HG02588 (cell line): ENCODE measurements around the gene ATRNL1.
"Not testable (repeated sequence)": the region's sequence is repeated elsewhere in the genome, so short reads cannot be mapped to it uniquely, and the experiment has no call there.

ENCODE experiments used
- ATAC-seq: cut with Tn5 transposase; IDR thresholded peaks from one replicate; pipeline ENCODE4 v1.9.1; 2021; ENCODE audit warnings: mild to moderate bottlenecking, moderate library complexity; ENCODE audit not compliant: unreplicated experiment

The ATRNL1 gene

GRCh38 chr10:115084277-115084850 is 8.8 kb upstream of the ATRNL1 start:
- no peak for ATAC-seq

- no peak for ATAC-seq
Observed at GRCh38 chr10:115091161-115091560, 2.0 kb upstream of the ATRNL1 start.

- no peak for ATAC-seq
Observed at GRCh38 chr10:115092258-115092554, 959 bp upstream of the ATRNL1 start.

DNA sequence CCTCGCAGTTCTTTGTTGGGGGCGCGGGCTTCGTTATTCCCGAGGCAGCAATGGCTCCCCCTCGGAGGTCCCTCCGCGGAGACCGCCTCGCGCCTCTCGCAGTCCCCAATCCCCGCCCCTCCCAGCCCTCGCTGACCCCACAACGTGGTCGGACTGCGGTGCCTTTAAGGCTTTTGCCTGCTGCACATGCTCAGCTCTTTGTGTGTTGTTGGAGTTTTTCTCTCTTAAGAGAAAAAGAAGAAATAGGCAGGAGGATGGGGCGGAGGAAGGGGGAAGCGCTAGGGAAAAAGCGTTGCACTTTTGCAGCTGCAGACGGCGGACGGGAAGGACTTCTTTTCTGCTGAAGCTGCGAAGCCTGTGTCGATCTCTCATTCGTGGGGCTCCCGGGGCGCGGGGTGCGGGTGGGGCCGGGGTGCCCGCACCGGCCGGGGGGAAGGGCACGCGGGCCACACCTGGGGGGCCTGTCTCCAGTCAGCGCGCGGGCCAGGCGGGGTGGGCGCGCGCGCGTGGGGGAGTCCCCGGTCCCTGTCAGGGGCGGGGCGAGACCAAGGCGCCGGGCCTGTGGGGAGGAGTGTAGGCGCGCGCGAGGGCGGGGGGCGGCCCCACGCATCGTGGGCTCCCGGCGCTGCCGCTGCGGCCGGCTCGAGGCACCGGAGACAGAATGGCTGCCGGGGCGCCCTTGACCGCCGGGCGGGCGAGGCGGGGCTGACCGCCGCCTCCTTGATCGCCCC is 445 bp upstream of the ATRNL1 start:
- ATAC-seq: peak; percentile 83

GRCh38 chr10:115093776-115094408 is 727 bp downstream of the ATRNL1 start:
- ATAC-seq: peak; percentile 30

- no peak for ATAC-seq
Observed at GRCh38 chr10:115094416-115095140, 1.4 kb downstream of the ATRNL1 start.

- no peak for ATAC-seq
Observed at GRCh38 chr10:115095758-115096157, 2.6 kb downstream of the ATRNL1 start.

DNA sequence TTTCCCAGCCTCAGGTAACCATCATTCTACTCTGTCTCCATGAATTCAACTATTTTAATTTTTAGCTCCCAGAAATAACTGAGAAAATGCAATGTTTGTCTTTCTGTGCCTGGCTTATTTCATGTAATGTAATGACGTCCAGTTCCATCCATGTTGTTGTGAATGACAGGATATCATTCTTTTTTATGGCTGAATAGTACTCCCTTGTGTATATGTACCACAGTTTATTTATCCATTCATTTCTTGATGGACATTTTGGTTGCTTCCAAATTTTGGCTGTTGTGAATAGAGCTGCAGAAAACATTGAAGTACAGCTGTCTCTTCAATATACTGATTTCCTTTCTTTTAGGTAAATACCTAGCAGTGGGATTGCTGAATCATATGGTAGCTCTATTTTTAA is 10.5 kb downstream of the ATRNL1 start:
- ATAC-seq: no peak

GRCh38 chr10:115105411-115105810 is 12.2 kb downstream of the ATRNL1 start:
- not testable (repeated sequence) for ATAC-seq

GRCh38 chr10:115107830-115108229 is 14.7 kb downstream of the ATRNL1 start:
- no peak for ATAC-seq

DNA sequence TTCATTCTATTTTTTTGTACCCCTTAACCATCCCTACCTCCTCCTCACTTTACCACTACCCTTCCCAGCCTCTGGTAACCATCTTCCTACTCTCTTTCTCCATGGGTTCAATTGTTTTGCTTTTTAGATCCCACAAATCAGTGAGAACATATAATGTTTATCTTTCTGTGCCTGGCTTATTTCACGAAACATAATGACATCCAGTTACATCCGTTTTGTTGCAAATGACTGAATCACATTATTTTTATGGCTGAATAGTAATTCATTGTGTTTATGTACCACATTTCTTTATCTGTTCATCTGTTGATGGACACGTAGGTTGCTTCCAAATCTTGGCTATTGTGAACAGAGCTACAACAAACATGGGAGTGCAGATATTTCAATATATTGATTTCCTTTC is 24.1 kb downstream of the ATRNL1 start:
- ATAC-seq: no peak

DNA sequence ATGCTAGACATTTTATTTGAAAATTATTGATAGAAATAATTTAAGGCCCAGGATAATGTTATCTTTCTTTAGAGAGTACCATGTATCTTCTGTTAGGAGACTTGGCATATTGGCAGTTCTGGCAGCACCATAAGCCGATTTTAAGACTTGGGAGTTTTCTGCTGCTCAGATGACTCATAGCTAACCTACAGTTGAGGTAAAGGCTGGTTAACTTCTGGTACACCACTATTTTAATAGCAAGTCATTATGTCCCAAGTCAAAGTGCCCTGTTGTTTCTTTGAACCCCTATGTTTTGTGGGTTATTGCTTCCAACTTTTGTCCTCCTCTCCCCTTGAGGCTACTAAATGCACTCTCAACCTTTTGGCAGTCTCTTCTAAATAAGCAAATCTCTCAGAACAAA is 25.2 kb downstream of the ATRNL1 start:
- ATAC-seq: no peak

- ATAC-seq: peak; percentile 46
Observed at GRCh38 chr10:115125505-115125904, 32.3 kb downstream of the ATRNL1 start.

DNA sequence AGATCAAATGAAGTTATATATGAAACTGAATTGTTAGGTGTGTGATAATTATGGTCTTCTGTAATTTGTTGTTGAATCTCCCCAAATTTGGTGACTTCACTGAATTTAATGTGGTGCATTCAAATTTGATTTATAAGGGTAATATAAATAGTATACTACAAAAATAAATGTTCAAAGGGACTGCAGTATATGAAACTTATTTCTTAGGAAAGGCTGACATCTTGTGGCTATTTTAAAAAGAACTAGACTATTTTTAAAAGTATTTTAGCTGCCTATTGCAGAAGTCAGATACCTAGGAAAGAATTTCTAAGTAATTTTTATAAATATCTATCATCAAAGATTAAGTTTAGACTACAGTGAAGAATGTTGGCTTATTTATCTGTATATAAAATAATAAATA is 36.6 kb downstream of the ATRNL1 start:
- ATAC-seq: no peak

- ATAC-seq: no peak
Observed at GRCh38 chr10:115136616-115137015, 43.5 kb downstream of the ATRNL1 start.

DNA sequence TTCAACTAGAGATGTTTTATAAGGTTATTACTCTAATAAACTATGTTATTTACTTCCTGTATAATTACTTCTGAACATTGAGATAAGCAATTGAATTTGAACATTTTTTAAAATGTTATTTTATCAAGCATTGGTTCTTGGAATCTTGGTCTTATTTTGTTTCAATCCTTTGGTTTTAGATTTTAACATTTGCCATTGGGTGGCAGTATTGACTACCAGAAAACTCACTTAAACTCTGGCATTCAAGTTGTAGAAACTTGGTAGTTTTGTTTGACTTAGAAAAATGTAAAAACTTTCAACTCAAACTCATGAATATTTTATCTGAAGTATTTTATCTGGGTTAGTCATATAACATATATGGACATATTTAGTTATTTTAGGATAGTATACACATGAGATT is 48.1 kb downstream of the ATRNL1 start:
- ATAC-seq: no peak

DNA sequence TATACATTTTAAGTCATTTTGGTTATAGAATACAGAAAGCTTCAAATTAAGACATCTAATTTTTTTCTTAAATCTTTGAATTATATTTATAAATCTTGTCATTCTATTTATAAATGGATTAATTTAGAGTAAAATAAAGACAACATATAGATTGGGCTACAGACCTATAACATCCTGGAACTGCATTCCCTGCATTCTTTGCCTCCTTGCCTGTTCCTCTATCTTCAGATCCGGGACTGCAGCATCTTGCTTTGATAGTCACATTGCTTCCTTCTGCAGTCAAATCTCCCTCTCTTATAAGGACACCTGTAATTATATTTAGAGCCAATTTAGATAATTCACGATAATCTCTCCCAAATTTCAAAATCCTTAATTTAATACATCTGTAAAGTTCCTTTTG is 64.2 kb downstream of the ATRNL1 start:
- no peak for ATAC-seq

DNA sequence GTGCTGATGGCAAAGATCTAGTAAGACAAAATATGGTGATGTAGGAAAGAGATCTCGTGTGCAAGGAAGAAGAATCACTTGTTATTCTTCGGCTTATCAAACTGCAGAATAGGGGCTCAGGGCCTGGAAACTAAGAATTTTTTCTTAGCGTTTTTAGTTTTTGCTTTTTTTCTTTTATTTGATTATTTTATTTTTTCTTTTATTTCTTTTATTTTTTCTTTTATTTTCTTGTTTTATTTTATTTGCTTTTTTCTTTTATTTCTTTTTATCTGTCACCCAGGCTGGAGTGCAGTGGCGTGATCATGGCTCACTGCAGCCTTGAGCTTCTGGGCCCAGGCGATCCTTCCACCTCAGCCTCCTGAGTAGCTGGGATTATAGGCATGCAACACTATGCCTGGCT is 70.0 kb downstream of the ATRNL1 start:
- ATAC-seq: no peak

DNA sequence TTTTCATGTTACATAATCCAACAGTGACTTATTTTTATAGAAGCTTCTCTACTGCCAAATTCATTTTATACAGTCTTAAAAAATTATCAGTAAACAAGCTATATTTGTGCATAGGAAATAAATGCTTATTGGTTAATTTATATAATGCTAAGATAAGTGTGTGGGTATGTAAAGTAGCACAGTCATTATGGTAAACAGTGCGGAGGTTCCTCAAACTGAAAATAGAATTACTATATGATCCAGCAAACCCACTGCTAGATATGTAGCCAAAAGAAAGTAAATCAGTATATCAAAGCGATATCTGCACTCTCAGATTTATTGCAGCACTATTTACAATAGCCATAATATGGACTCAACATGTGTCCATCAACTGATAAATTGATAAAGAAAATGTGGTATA is 71.1 kb downstream of the ATRNL1 start:
- no peak for ATAC-seq

- ATAC-seq: no peak
Observed at GRCh38 chr10:115167751-115168150, 74.6 kb downstream of the ATRNL1 start.

GRCh38 chr10:115171392-115171960 is 78.3 kb downstream of the ATRNL1 start:
- no peak for ATAC-seq
